Measurements from ENCODE around the gene TMPRSS3.
A peak's percentile ranks its signal among the peaks of the same experiment; 100 is the strongest.

The TMPRSS3 gene

GRCh38 chr21:42423685-42424084 is 27.8 kb upstream of the TMPRSS3 start:
- TF ChIP-seq CTCF (IDR thresholded peaks at IDR 0.05; ENCODE audit: low read depth, low read length, missing control alignments), result no peak
- DNase-seq (ENCODE audit: low read depth), result no peak
- H3K4me3 ChIP-seq (ENCODE audit: low read depth, low read length), result no peak overlapping the region

- no peak for TF ChIP-seq CTCF (IDR thresholded peaks at IDR 0.05; ENCODE audit: low read depth, low read length, missing control alignments)
- no peak for DNase-seq (ENCODE audit: low read depth)
Observed at GRCh38 chr21:42423197-42423675, 27.4 kb upstream of the TMPRSS3 start.

GRCh38 chr21:42421018-42421793 is 25.4 kb upstream of the TMPRSS3 start:
- no peak for DNase-seq (ENCODE audit: low read depth)
- TF ChIP-seq CTCF (IDR thresholded peaks at IDR 0.05; ENCODE audit: low read depth, low read length, missing control alignments), result no peak
- no peak overlapping the region for H3K4me3 ChIP-seq (ENCODE audit: low read depth, low read length)

More at GRCh38 chr21:42423197-42423675, 27.4 kb upstream of the TMPRSS3 start:
- no peak overlapping the region; the same call in 1 of the 2 replicates for H3K4me3 ChIP-seq (ENCODE audit: low read depth, low read length)

GRCh38 chr21:42419845-42420244 is 24.0 kb upstream of the TMPRSS3 start:
- no peak for DNase-seq (ENCODE audit: low read depth)
- no peak overlapping the region for H3K4me3 ChIP-seq (ENCODE audit: low read depth, low read length)
- TF ChIP-seq CTCF (IDR thresholded peaks at IDR 0.05; ENCODE audit: low read depth, low read length, missing control alignments), result no peak

- DNase-seq (ENCODE audit: low read depth), result no peak
- no peak overlapping the region for H3K4me3 ChIP-seq (ENCODE audit: low read depth, low read length)
- TF ChIP-seq CTCF (IDR thresholded peaks at IDR 0.05; ENCODE audit: low read depth, low read length, missing control alignments), result no peak
Observed at GRCh38 chr21:42418886-42419285, 23.0 kb upstream of the TMPRSS3 start.

GRCh38 chr21:42417533-42417932 is 21.7 kb upstream of the TMPRSS3 start:
- TF ChIP-seq CTCF (IDR thresholded peaks at IDR 0.05; ENCODE audit: low read depth, low read length, missing control alignments), result no peak

More at GRCh38 chr21:42417533-42417932, 21.7 kb upstream of the TMPRSS3 start:
- DNase-seq (ENCODE audit: low read depth), result peak; percentile 61
- H3K4me3 ChIP-seq (ENCODE audit: low read depth, low read length), result no peak overlapping the region

All from GM12864 (cell line).